Measurements from ENCODE around the gene EEF1A1.

- TF ChIP-seq CTCF (optimal IDR thresholded peaks at IDR 0.05 in 1 of 3, IDR thresholded peaks at IDR 0.05 in 1 of 3, conservative IDR thresholded peaks at IDR 0.05 in 1 of 3; ENCODE audit: extremely low read depth in 1 of 3, insufficient read depth in 2 of 3, low read length in 3 of 3) (no peak), EZH2 (IDR thresholded peaks at IDR 0.05; ENCODE audit: low read length) (no peak)
Measured at GRCh38 chr6:73569121-73569520, 48.3 kb upstream of the EEF1A1 start.
